HG03139 (cell line): Measurements from ENCODE around the gene LIG1.

Source experiments
- ATAC-seq: cut with Tn5 transposase; IDR thresholded peaks from one replicate; pipeline ENCODE4 v1.9.1; 2021; ENCODE audit not compliant: unreplicated experiment

LIG1 gene

DNA sequence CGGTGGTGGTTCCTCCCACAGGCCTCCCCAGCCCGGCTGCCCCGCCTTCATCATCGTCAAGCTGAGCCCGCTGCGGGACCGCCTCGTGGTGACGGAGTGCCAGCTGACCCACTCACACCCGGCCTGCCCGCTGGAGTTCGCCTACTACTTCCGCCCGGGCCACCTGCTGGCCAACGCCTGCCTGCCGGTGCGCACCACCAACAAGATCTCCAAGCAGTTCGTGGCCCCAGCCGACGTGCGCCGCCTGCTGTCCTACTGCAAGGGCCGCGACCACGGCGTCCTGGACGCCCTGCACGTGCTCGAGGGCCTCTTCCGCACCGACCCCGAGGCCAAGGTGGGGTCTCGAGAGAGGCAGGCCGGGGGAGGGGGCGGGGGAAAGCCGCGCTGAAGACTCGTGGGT lies 12.3 kb upstream of the LIG1 start:
- ATAC-seq, result no peak

DNA sequence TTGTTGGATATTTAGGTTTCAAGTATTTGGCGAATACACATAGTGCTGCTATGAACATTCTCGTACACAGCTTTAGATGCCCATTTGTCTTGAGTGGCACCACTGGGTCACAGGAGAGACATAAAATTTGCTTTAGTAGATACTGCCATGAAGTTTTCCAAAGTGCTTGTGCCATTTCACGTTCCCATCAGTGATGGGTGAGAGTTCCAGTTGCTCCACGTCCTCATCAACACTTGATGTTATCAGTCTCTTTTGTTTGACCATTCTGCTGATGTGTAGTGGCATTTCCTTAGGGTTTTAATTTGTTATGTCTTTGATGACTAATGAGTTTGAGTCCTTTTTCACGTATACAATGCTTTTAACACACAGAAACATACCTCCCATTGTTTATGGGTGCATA lies 11.4 kb upstream of the LIG1 start:
- ATAC-seq, result no peak

DNA sequence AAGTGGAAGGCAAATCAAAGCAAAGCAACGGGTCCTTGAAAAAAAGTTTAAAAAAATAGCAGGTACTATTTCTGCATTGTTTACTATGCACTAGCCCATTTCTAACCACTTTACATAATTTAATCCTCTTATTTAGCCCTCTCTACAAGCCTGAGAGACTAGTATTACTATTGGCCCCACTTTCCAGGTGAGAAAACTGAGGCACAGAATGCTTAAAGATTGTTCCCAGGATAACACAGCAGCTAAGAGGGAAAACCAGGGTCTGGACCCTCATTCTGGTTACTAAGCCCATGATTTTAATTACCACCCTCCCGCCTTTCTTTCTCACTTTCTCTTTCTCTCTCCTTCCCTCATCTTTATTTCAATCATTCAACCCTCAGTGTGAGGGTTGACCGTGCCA lies 6.1 kb upstream of the LIG1 start:
- ATAC-seq, result no peak

DNA sequence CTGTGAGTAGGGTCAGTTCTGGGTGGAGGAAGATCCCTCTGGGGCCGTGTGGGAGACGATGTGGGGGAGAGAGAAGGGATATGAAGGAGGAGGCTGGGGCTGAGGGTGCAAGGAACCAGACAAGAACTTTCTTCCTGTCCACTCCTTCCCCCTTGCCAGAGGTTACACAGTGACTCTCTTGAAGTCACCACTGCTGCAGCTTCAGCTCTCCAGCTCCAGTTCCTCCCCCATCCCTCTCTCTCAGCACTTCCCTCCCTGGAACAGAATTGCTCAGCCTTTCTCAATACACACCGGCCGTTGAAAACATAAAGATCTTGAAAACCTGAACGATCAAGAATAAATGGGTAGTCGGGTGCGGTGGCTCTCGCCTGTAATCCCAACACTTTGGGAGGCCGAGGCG lies 5.4 kb upstream of the LIG1 start:
- no peak for ATAC-seq

DNA sequence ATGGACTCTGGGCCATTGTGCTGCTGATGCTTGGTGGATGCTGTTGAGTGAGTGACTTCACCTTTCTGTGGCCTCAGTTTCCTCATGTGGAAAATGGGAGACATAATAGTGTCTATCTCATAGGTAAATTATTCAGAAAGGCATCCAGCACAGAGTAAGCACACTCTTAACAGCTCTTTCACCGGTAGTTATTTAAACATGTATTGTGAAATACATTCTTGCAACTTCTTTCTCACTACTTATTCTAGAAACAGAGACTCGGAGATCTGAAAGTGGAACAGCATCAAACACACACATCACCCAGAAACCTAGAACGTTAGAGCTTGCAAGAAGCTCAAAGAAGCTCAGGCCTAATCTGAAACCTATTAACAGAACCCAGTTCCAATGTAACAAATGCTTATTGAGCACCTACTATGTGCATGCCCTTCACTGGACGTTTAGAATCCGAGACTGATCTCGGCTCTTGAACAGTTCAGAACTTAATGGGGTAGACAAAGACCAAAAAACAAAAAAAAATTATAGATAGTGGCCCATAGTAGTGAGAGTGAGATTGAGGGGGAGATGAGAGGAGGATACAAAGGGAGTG lies 4.4 kb upstream of the LIG1 start:
- ATAC-seq, result no peak

DNA sequence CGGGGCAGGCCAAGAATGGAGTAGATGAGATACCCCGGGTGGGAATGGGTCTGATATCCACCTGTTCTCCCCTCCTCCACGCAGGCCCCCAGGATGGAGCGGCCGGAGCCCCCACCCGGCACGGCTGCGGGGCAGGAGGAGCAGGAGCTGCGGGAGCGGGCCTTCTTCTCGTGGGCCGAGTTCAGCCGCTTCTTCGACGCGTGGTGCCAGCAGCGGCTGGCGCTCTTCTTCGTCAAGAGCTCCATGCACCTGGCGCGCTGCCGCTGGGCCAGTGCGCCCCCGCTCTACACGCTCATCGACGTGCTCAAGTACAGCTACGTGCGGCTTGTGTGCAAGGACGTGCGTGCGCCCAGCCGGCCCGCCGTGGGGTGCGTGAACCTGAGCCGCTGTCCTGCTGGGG lies 1.6 kb upstream of the LIG1 start:
- ATAC-seq, result no peak

DNA sequence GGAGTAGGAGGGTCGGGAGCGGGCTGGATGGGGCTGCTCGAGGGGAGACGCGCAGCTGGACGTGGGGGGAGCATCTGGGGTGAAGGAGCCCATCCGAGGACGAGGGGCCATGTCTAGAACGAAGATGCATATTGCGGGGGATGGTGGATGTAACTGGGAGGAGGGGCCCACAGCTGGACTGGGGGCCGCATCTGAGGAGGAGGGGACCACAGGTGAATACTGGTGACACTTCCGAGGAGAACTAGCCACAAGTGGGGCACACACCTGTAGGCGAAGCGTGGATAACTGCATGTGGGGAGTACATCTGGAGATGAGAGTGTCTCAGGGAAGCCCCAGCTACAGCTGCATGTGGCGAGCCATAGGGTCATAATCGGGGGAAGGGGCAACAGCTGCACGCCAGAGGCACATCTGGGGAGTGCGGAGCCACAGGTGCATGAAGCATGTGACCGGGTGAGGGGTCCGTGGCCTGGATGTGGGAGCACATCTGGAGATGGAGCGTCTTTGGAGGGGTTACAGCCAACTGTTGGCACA lies 738 bp upstream of the LIG1 start:
- ATAC-seq, result peak; percentile 5

DNA sequence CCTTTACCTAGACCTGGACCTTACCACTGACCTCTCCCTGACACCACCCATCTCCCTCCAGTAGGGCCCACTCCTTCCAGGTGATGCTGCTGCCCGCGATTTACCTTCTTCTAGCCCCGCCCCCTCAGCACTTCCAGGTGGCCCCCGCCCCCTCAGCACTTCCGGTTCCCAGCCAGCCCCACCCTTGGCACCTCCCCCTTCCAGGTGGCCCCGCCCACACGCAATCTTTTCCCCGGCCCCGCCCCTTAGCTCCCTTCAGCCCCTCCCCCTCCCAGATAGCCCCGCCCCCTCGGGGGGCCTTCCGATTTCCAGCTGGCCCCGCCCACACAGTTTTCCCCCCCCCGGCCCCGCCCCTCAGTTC lies 586 bp downstream of the LIG1 start:
- peak; percentile 17 for ATAC-seq

DNA sequence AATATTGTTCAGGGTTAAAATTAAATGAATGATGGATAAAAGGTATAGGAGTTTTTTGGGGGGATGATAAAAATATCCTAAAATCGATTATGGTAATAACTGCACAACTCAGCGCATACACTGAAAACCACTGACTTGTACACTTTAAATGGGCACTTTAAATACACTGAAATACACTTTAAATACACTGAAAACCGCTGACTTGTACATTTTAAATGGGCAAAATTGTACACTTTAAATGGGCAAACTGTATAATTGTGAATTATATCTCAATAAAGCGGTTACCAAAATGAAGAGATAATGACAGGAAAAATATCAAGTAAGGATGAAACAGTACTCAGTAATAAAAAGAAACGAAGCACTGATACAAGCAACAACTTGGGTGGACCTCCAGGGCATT lies 1.5 kb downstream of the LIG1 start:
- ATAC-seq, result no peak

DNA sequence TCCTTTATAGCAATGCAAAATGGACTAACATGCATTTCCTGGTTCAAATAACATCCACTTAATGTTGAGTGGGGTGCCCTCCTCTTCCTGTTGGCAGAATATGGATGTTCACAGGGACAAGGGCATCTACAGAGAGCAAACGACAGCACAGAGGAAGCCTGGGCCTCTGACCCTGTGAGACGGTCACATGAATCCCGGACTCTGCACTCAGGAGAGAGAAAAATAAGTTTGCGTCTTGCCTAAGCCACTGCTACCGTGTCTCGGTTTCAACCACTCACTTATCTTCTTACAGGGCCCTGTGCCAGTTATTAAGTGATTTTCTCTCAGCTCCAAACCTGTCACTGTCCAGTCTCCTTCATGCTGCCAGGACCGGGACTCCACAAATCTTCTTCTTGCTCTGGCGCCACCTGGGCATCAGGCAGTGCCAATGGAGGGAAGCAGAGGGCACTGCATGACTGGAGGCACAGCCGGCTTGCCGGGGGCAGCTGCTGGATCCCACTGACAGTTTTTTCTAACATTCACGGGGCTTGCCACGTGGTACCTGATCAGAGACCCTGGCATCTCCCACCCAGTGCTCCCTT lies 11.8 kb downstream of the LIG1 start:
- ATAC-seq, result no peak

DNA sequence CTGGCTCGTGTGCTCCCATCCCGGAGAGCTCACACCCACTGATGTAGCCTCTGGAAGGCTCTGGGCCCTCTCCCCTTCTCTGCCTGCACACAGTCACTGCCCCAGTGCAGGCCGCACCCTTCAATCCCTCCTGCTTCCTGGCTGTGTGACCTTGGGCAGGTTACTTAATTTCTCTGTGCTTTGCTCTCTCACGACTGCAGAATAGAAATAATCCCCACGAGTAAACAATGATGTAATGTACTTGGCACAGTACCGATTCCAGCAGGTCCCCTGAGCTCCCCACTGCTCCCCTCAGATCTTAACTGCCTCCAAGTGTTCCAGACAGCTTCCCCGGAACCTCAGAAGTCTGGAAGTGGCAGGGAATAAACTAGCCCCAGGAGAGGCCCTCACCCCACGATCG lies 16.1 kb downstream of the LIG1 start:
- ATAC-seq, result no peak

DNA sequence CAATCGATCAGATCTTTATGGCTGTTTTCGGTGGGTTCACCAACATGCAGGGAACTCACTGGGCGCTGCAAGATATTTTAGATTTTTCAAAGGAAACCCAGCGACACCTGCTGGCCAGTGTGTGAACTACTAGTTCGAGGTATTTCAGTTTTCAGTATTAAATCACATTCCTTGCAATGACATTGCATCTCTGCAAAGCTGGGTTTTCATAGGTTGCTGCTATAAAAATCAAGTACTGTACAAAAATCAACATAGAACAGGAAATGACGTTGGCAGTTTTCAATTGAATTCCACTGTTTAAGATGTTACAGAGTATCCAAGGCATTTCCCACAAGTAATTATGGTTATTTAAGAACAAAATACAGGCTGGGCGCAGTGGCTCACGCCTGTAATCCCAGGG lies 17.6 kb downstream of the LIG1 start:
- ATAC-seq, result no peak

DNA sequence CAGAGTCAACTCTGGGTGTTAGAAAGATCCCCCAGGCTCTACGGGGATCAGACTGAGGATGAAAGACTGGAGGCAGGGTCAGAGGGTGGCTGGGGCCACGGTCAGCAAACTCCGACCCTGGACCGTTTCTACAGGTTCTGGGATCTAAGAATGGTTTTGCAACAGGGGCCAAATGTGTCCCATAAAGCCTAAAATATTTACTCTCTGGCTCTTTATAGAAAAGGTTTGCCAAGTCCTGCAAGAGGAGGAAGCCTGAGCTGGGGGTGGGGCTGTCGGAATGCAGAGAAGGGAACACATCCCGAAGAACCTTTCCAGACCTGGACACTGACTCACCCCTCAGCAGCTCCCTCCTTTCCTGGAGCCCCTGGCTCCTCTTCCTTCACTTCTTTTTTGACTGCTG lies 20.7 kb downstream of the LIG1 start:
- no peak for ATAC-seq

DNA sequence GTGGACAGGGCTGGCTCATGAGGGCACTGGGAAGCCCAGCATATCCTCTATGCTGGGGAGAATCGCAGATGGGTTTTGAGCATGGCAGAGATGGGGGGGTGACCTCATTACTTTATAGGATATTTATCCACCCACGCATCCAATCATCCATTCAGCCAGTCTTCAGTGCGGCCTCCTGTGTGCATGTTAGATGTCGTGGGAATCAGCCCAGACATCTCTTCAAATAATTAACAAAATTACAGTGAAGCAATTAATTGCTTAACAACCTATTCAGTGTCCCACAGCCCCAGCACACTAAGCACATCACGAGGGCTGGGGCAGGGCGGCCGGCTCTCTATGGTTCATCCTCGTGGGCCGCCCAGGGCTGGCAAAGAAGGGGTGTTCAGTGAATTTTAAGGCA lies 21.6 kb downstream of the LIG1 start:
- ATAC-seq, result no peak

DNA sequence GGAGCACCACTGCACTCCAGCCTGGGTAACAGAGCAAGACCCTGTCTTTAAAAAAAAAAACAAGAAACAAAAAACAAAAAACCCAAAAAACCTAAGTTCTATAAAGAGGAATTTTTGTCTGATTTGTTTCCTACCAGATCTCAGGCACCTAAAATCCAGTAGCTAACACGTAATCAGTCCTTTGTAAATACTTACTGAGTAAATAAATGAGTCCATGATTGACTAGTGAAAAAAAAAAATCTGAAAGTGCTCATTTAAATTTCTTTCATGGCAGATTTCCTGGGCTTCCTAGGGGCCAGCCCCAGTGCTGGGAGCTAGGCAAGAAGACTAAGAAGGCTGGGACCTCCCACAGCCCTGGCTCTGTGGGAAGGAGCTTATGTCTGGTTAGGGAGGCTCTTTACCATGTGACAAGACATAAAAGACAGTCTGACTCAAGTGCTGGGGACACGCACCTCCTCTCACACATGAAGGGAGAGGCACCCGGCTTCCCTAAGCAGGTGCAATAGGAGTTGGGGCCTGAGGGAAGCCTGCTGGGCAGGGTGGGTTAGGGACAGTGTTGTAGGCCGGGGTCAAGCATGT lies 22.5 kb downstream of the LIG1 start:
- ATAC-seq, result no peak

DNA sequence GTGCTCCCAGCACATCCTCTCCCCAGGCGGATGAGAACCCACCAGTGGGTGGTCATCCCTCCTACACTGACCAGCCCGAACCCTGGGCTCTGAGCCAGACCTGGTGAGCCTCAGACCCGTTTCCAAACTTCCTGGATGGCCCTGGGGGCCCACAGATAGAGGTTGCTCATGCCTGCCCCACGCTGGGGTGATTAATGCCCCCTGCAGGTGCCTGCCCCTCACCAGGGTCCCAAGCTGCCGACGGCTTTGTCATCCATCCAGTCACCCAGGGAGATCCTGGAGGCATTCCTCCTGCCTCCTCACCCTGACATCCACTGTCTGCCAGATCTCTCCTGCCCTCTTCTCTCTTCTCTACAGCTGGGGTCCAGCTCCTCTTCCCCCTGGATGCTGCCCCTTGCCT lies 31.1 kb downstream of the LIG1 start:
- ATAC-seq, result no peak

DNA sequence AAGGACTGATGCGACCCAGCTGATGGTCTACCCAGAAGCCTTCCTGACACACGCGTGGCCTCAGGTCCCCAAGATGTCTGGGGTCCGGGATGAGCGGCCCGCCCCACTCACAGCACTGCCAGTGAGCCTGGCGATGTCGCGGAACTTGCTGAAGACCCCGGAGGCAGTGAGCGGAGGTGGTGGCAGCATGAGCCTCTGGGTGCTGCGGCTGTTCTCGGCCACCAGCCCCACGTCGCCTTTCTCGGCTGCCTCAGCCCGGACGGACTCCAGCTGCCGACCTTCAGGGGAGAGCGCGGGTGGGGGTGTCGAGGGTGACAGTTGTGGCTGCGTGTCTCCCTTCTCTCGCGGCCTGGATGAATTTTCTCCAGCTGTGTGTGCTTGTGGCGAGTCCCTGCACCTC lies 32.7 kb downstream of the LIG1 start:
- ATAC-seq, result no peak

DNA sequence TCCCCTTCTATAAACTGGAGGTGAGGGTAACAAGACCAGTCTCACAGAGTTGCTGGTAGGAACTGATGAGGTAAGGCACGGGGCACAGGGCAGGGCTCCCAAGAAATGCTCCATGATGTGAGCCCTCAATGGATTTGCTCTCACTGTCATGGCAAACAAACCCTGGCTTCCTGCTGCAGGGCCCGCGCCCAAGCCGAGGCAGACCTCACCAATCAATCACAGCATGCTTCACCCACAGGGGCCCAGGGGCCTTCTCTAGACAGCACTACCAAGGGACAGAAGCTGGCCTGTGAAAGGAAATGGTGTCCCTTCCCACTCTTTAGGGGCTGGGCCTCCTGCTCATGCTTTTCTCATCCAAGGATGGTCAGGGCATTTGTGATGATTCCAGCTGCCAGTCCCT lies 33.6 kb downstream of the LIG1 start:
- no peak for ATAC-seq

DNA sequence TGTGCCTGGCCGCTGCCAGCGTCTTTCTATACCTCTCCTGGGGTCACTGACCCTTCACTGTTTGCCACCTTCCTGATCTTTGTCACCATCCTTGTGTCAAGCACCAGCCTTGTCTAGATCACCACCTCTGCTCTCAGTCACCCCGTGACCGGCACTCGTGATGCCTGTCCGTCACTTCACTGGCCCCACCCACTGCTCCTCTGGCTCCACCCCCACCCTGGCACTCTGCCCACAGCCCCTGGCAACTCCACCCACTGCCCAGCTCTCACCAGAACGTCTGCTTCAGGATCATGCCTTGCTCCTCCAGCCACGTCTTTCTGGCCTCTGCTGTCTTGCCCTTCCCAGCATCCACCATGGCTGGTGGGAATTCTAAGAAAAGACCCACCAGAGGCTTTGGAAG lies 34.7 kb downstream of the LIG1 start:
- no peak for ATAC-seq

DNA sequence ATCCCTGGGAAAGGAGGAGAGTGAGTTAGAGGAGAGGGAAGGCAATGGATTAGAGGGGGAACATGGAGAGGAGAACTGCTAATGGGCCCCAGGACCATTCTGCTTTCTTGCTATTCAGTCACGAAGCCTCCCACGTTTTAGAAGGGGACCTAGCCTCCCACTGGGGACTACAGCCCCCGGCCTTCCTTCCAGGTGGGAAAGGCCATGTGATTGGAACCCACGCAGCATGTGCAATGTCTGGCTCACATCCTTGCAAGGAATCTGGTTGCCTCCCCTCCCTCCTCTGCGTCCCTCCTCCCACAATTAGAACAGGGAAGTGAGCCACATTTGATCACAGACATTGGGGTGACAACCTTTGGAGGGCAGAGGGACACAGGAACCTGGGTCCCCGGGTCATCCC lies 37.0 kb downstream of the LIG1 start:
- ATAC-seq, result no peak

DNA sequence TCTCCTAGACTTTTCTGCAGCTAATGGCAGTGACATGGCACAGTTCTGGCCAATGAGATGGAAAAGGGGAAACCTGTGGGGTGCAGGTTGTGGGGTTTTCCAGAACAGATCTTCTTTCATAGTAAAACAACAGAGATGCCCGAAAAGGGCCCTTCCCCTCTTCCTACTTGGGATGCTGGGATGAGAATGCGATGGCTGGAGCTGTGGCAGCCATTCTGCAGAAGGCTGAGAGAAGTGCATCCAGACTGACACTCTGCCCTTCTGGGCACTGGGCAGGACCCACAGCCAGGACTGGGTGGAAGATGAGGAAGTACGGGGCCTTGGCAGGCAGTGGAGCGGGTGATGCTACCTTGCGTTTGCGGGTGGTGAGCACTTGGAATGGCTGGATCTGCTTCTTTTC lies 42.6 kb downstream of the LIG1 start:
- no peak for ATAC-seq

DNA sequence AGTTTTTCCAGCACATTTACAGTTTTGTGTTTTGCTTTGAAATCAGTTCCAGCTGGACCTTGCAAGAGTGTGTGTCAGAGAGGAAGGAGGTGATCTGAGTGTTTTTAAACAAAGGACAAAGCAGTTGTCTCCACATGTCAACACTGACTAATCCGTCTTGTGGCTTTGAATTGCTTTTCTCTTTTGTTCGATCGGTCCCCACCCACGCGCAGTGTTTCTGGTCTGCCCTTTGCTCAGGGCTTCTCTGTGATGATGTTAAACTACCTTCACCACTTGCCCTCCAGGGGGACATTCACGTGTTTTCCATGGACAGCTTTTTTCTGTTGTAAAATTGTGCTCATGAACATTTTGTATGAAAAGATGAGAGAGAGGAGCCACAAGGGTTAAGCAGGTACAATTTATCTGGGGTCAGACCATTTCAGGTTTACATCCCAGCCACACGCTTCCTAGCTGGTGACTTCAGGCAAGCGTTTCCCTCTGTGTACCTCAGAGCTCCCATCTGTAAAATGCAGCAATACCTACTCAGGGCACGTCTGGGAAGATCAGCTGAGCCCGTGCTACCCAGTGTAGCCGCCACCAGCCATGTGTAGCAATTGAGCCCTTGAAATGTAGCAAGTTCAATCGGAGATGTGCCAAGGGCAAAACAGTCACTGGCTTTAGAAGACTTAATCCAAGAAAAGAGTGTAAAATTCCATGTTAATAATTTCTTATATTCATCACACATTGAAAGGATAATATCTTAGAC lies 46.1 kb downstream of the LIG1 start:
- no peak for ATAC-seq
